ENCODE data around the gene ADGRB3. TPM values are rescaled to one million over a fixed set of nuclear protein-coding genes. Genes with fewer than 3 reads are reported as not detected.
"Not testable (repeated sequence)": the region's sequence is repeated elsewhere in the genome, so short reads cannot be mapped to it uniquely, and the experiment has no call there.

The ADGRB3 gene
- total RNA-seq, 4 donors from 2014 or later: 3.9 to 9.8 (median 7.2) TPM

DNA sequence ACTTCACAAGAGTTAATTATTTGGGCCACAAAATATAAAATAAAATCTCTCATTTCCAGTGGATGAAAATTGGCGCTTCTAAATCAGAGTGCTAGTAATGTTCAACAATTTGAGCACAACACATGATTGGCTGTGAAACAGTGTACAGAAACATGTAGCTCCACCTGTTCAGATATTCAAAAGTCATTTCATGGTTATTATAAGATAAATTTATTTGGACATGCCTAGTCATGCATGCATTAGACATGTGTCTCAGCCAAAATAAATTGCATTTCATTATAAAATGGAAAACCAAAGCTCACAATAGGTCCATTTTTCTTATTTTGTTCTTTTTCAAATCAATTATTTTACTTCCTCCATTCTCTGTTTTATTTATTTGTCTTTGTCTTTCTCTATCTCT lies 786.9 kb downstream of the ADGRB3 start:
- no peak for TF ChIP-seq POLR2A (IDR thresholded peaks at IDR 0.05)
- ATAC-seq: no peak
- no peak overlapping the region for H3K27ac ChIP-seq
- H3K36me3 ChIP-seq: no peaks in the 10 kb centered on the region
- 86 to 100% methylated on average over 1 of the region's 1 CpG for WGBS, 2 donors (ENCODE audit: low coverage in 1 of 2)
- H3K4me3 ChIP-seq: no peak overlapping the region
- H3K9me3 ChIP-seq: no peaks in the 10 kb centered on the region
- peaks cover 0 to 15% (median 0%) of the 10 kb centered on the region in 3 donors for H3K4me1 ChIP-seq
- H3K27me3 ChIP-seq: no peaks in the 10 kb centered on the region

DNA sequence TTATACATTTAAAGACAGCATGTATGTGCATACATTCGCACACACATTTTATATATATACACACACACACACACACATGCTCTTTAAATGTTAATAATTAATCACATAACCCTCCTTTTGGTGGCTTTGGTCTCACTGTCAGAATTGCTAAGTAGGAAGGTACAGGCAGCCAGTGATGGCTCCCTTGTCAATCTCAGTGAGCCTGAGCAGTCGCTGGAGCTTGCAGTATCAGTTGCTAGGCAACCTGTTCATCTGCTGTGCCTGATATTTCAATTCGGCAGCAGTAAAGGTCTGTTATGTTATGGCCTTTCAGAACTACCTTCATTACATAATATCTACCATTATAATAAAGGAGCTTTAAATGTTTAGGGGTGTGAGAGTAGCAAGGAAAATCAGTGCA lies 787.4 kb downstream of the ADGRB3 start:
- ATAC-seq: no peak
- Histone ChIP-seq H3K27me3 (no peaks in the 10 kb centered on the region), H3K4me1 (peaks cover 0 to 15% (median 0%) of the 10 kb centered on the region in 3 donors), H3K27ac (no peak overlapping the region), H3K4me3 (no peak overlapping the region), H3K36me3 (no peaks in the 10 kb centered on the region), H3K9me3 (no peaks in the 10 kb centered on the region)
- no peak for TF ChIP-seq POLR2A (IDR thresholded peaks at IDR 0.05)
- no peak for TF ChIP-seq POLR2AphosphoS5 (IDR thresholded peaks at IDR 0.05)
- TF ChIP-seq EP300 (IDR thresholded peaks at IDR 0.05): no peak
- TF ChIP-seq, protein P1, sequence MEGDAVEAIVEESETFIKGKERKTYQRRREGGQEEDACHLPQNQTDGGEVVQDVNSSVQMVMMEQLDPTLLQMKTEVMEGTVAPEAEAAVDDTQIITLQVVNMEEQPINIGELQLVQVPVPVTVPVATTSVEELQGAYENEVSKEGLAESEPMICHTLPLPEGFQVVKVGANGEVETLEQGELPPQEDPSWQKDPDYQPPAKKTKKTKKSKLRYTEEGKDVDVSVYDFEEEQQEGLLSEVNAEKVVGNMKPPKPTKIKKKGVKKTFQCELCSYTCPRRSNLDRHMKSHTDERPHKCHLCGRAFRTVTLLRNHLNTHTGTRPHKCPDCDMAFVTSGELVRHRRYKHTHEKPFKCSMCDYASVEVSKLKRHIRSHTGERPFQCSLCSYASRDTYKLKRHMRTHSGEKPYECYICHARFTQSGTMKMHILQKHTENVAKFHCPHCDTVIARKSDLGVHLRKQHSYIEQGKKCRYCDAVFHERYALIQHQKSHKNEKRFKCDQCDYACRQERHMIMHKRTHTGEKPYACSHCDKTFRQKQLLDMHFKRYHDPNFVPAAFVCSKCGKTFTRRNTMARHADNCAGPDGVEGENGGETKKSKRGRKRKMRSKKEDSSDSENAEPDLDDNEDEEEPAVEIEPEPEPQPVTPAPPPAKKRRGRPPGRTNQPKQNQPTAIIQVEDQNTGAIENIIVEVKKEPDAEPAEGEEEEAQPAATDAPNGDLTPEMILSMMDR (IDR thresholded peaks at IDR 0.05): no peak
- 38 to 68% methylated on average over 3 of the region's 3 CpGs for WGBS, 2 donors (ENCODE audit: low coverage in 1 of 2)

DNA sequence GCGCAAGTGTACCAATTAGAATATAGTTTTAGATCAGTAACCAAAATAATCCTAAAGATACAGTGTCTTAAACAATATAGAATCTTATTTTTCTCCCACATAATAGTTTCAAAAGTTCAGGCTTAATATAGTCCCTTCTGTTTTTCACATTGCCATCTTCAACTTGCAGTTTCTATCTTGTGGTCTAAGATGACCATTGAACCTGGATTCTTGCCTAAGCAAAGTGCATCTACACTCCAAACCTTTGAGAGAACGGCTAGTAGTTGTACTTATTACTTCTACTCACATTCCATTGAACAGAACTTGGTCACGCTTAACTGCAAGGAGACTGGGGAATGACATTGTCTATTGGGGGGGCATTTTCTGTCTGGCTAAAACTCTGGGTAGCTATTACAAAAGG lies 788.7 kb downstream of the ADGRB3 start:
- no peak for TF ChIP-seq EP300 (IDR thresholded peaks at IDR 0.05)
- no peak for TF ChIP-seq POLR2A (IDR thresholded peaks at IDR 0.05)
- TF ChIP-seq, protein P1 (IDR thresholded peaks at IDR 0.05): no peak
- TF ChIP-seq POLR2AphosphoS5 (IDR thresholded peaks at IDR 0.05): no peak
- H3K27me3 ChIP-seq: no peaks in the 10 kb centered on the region
- ATAC-seq: no peak
- WGBS, 2 donors (ENCODE audit: low coverage in 1 of 2): 82 to 100% methylated on average over 3 of the region's 3 CpGs
- H3K4me3 ChIP-seq: no peak overlapping the region
- no peak overlapping the region for H3K27ac ChIP-seq
- no peaks in the 10 kb centered on the region for H3K9me3 ChIP-seq
- no peaks in the 10 kb centered on the region for H3K36me3 ChIP-seq
- peaks cover 0 to 15% (median 0%) of the 10 kb centered on the region in 3 donors for H3K4me1 ChIP-seq

- TF ChIP-seq POLR2A (IDR thresholded peaks at IDR 0.05) (no peak), POLR2AphosphoS5 (IDR thresholded peaks at IDR 0.05) (no peak), EP300 (IDR thresholded peaks at IDR 0.05) (no peak)
- TF ChIP-seq, protein P1 (IDR thresholded peaks at IDR 0.05): no peak
- Histone ChIP-seq H3K9me3 (no peaks in the 10 kb centered on the region), H3K27ac (no peak overlapping the region), H3K36me3 (no peaks in the 10 kb centered on the region), H3K4me3 (no peak overlapping the region), H3K27me3 (no peaks in the 10 kb centered on the region), H3K4me1 (peaks cover 0 to 15% (median 0%) of the 10 kb centered on the region in 3 donors)
- WGBS, 2 donors (ENCODE audit: low coverage in 1 of 2): 48 to 50% methylated on average over 2 to 3 of the region's 3 CpGs
- ATAC-seq: no peak
Measured at GRCh38 chr6:69424581-69424980, 789.5 kb downstream of the ADGRB3 start.

DNA sequence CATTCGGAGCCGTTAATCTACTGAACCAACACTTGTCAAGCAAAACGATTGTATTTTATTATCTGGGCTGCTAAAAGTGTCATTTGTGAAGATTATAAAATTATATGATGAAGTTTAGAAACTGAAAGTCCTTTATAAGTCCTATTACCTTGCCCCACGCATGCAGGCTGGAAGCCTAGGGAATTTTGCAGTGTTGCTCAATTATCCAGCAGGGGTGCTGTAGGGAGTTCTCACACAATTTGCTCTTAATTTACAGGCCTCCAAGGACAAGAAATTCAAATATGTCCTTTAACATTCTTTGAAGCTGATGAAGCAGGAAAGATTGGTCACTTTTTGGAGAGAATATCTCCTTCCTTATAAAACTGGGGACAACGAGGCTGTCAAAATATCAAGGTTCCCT lies 792.8 kb downstream of the ADGRB3 start:
- H3K27me3 ChIP-seq: no peaks in the 10 kb centered on the region
- 70% methylated on average over 4 to 5 of the region's 5 CpGs for WGBS, 2 donors (ENCODE audit: low coverage in 1 of 2)
- ATAC-seq: no peak

DNA sequence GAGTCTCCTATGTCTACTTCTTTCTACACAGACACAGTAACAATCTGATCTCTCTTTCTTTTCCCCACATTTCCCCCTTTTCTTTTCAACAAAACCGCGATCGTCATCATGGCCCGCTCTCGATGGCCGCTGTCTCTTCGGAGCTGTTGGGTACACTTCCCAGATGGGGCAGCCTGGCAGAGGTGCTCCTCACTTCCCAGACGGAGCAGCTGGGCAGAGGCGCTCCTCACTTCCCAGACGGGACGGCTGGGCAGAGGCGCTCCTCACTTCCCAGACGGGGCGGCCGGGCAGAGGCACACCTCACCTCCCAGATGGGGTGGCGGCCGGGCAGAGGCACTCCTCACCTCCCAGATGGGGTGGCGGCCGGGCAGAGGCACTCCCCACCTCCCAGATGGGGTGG lies 797.1 kb downstream of the ADGRB3 start:
- not testable (repeated sequence) for H3K9me3 ChIP-seq, H3K4me3 ChIP-seq, H3K27me3 ChIP-seq, ATAC-seq, H3K36me3 ChIP-seq, H3K27ac ChIP-seq, H3K4me1 ChIP-seq
- WGBS, 2 donors (ENCODE audit: low coverage in 1 of 2): no CpG with 5 or more reads among the region's 19 CpGs

More for the DNA sequence above, 792.8 kb downstream of the ADGRB3 start:
- Histone ChIP-seq H3K27ac (no peak overlapping the region), H3K4me3 (no peak overlapping the region), H3K4me1 (peaks cover 0 to 7% (median 0%) of the 10 kb centered on the region in 3 donors), H3K9me3 (no peaks in the 10 kb centered on the region), H3K36me3 (no peaks in the 10 kb centered on the region)
- no peak for TF ChIP-seq EP300 (IDR thresholded peaks at IDR 0.05)
- TF ChIP-seq POLR2AphosphoS5 (IDR thresholded peaks at IDR 0.05): no peak
- no peak for TF ChIP-seq POLR2A (IDR thresholded peaks at IDR 0.05)
- TF ChIP-seq, protein P1 (IDR thresholded peaks at IDR 0.05): no peak

DNA sequence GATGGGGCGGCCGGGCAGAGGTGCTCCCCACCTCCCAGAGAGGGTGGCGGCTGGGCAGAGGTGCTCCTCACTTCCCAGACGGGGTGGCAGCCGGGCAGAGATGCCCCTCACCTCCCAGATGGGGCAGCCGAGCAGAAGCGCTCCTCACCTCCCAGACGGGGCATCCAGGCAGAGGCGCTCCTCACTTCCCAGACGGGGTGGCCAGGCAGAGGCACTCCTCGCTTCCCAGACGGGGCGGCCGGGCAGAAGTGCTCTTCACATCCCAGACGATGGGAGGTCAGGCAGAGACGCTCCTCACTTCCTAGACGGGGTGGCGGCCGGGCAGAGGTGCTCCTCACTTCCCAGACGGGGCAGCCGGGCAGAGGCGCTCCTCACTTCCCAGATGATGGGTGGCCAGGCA lies 798.0 kb downstream of the ADGRB3 start:
- not testable (repeated sequence) for H3K27ac ChIP-seq, H3K36me3 ChIP-seq, H3K4me3 ChIP-seq, H3K4me1 ChIP-seq, H3K9me3 ChIP-seq, ATAC-seq, H3K27me3 ChIP-seq
- WGBS, 2 donors (ENCODE audit: low coverage in 1 of 2): no CpG with 5 or more reads among the region's 22 CpGs
